ENCODE results near the gene FSTL5. TPM values are rescaled to one million over a fixed set of nuclear protein-coding genes. Genes with fewer than 3 reads are reported as not detected.

The FSTL5 gene
- total RNA-seq, 1 experiment from 2014 or later: not detected

GRCh38 chr4:161498155-161498554, 665.6 kb downstream of the FSTL5 start (continued):
- TF ChIP-seq ZBTB33 (IDR thresholded peaks at IDR 0.05; ENCODE audit: extremely low read depth, insufficient replicate concordance, low read length): no peak

GRCh38 chr4:161486461-161486860, 677.3 kb downstream of the FSTL5 start:
- CTCF ChIA-PET: no interaction called here

GRCh38 chr4:161466316-161466715, 697.5 kb downstream of the FSTL5 start:
- H2AFZ ChIP-seq (ENCODE audit: low read depth, low read length, poor library complexity, severe bottlenecking): no peak overlapping the region
- POLR2A ChIA-PET: no interaction called here
- intact Hi-C loops (cut with micrococcal nuclease): no loop called here
- H3K4me2 ChIP-seq (ENCODE audit: low read length): no peak overlapping the region
- no peaks in the 10 kb centered on the region for H3K36me3 ChIP-seq (ENCODE audit: control insufficient read depth in 1 of 2, insufficient read depth in 2 of 2, low read length in 2 of 2)
- CTCF ChIA-PET: no interaction called here
- ATAC-seq: no peak
- RAD21 ChIA-PET (ENCODE audit: low non-redundant PET in 1 of 2, low total read pairs in 2 of 2, uncharacterized antibody in 2 of 2, unreplicated experiment in 2 of 2): no interaction called here
- H4K20me1 ChIP-seq (ENCODE audit: insufficient read depth): no peaks in the 10 kb centered on the region
- H3K4me3 ChIP-seq (replicated peaks in 1 of 2; ENCODE audit: low read depth in 1 of 2, low read length in 2 of 2): no peak overlapping the region
- H3K9me3 ChIP-seq (ENCODE audit: control insufficient read depth in 1 of 2, insufficient read depth in 1 of 2, low read depth in 1 of 2, low read length in 2 of 2): no peaks in the 10 kb centered on the region
- H3K27me3 ChIP-seq (ENCODE audit: insufficient read depth, low read length): no peaks in the 10 kb centered on the region
- no peak overlapping the region for H3K27ac ChIP-seq (ENCODE audit: low read depth, low read length)
- H3K9ac ChIP-seq (ENCODE audit: low read length): no peak overlapping the region
- no TSS peak for BruUV-seq (replicated peaks)
- TF ChIP-seq SIN3A (IDR thresholded peaks at IDR 0.05; ENCODE audit: low read depth) (no peak), CBX3 (IDR thresholded peaks at IDR 0.05; ENCODE audit: low read depth) (no peak), EZH2phosphoT487 (IDR thresholded peaks at IDR 0.05; ENCODE audit: borderline replicate concordance) (no peak), POLR2A (IDR thresholded peaks at IDR 0.05; ENCODE audit: borderline replicate concordance, extremely low read depth, insufficient read depth, insufficient read length) (no peak), RAD21 (IDR thresholded peaks at IDR 0.05; ENCODE audit: low read depth) (no peak), TCF7L2 (IDR thresholded peaks at IDR 0.05; ENCODE audit: borderline replicate concordance, extremely low read depth, insufficient read depth, insufficient read length) (no peak), ZNF274 (IDR thresholded peaks at IDR 0.05; ENCODE audit: low read depth, low read length) (no peak)
- DNase-seq (ENCODE audit: low read depth, low spot score): no peak
- H3K9me2 ChIP-seq (ENCODE audit: insufficient read depth): no peaks in the 10 kb centered on the region
- H3K79me2 ChIP-seq (ENCODE audit: insufficient read depth, low read length): no peaks in the 10 kb centered on the region
- H3K4me1 ChIP-seq (ENCODE audit: control insufficient read depth in 1 of 2, insufficient read depth in 2 of 2, low read length in 2 of 2): no peaks in the 10 kb centered on the region

More at GRCh38 chr4:161486461-161486860, 677.3 kb downstream of the FSTL5 start:
- Histone ChIP-seq H3K9ac (ENCODE audit: low read length) (no peak overlapping the region), H4K20me1 (ENCODE audit: insufficient read depth) (no peaks in the 10 kb centered on the region), H3K4me3 (replicated peaks in 1 of 2; ENCODE audit: low read depth in 1 of 2, low read length in 2 of 2) (no peak overlapping the region), H3K4me2 (ENCODE audit: low read length) (no peak overlapping the region), H3K9me3 (ENCODE audit: control insufficient read depth in 1 of 2, insufficient read depth in 1 of 2, low read depth in 1 of 2, low read length in 2 of 2) (no peaks in the 10 kb centered on the region), H3K79me2 (ENCODE audit: insufficient read depth, low read length) (no peaks in the 10 kb centered on the region), H2AFZ (ENCODE audit: low read depth, low read length, poor library complexity, severe bottlenecking) (no peak overlapping the region), H3K27ac (ENCODE audit: low read depth, low read length) (no peak overlapping the region), H3K36me3 (ENCODE audit: control insufficient read depth in 1 of 2, insufficient read depth in 2 of 2, low read length in 2 of 2) (no peaks in the 10 kb centered on the region), H3K9me2 (ENCODE audit: insufficient read depth) (no peaks in the 10 kb centered on the region), H3K27me3 (ENCODE audit: insufficient read depth, low read length) (no peaks in the 10 kb centered on the region), H3K4me1 (ENCODE audit: control insufficient read depth in 1 of 2, insufficient read depth in 2 of 2, low read length in 2 of 2) (no peaks in the 10 kb centered on the region)
- no peak for DNase-seq (ENCODE audit: low read depth, low spot score)
- no TSS peak for BruUV-seq (replicated peaks)
- RAD21 ChIA-PET (ENCODE audit: low non-redundant PET in 1 of 2, low total read pairs in 2 of 2, uncharacterized antibody in 2 of 2, unreplicated experiment in 2 of 2): no interaction called here
- ATAC-seq: no peak
- POLR2A ChIA-PET: no interaction called here
- no peak for TF ChIP-seq ZNF274 (IDR thresholded peaks at IDR 0.05; ENCODE audit: low read depth, low read length)
- no peak for TF ChIP-seq EZH2 (IDR thresholded peaks at IDR 0.05)
- no peak for TF ChIP-seq SP1 (IDR thresholded peaks at IDR 0.05; ENCODE audit: low read depth)
- TF ChIP-seq SIN3A (IDR thresholded peaks at IDR 0.05; ENCODE audit: low read depth): no peak
- TF ChIP-seq EGR1 (IDR thresholded peaks at IDR 0.05; ENCODE audit: low read depth): no peak
- no peak for TF ChIP-seq RAD21 (IDR thresholded peaks at IDR 0.05; ENCODE audit: low read depth)
- TF ChIP-seq ELF1 (IDR thresholded peaks at IDR 0.05; ENCODE audit: borderline replicate concordance, low read depth): no peak
- TF ChIP-seq EZH2phosphoT487 (IDR thresholded peaks at IDR 0.05; ENCODE audit: borderline replicate concordance): no peak
- intact Hi-C loops (cut with micrococcal nuclease): no loop called here
